GM21390 (cell line): ENCODE measurements around the gene PIP5K1C.

Source experiments
- ATAC-seq: cut with Tn5 transposase; IDR thresholded peaks from one replicate; pipeline ENCODE4 v1.9.1; 2021; ENCODE audit not compliant: unreplicated experiment

PIP5K1C gene

GRCh38 chr19:3664879-3665642, 35.2 kb downstream of the PIP5K1C start:
- ATAC-seq: no peak

DNA sequence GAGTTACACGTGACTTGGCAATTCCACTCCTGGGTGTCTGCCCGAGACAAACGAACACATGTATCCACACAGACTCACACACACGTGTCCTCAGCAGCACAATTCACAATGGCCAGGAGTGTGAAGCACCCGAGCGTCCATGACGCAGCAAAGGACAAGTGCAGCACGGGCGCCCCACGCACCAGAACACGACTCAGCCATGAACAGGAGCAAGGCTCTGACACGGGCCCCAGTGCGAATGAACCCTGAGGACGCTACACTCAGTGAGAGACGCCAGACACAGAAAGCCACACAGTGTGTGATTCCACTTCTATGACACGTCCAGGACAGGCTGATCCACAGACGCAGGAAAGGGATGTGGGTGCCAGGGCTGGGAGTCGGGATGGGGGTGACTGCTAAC, 36.4 kb downstream of the PIP5K1C start:
- no peak for ATAC-seq

DNA sequence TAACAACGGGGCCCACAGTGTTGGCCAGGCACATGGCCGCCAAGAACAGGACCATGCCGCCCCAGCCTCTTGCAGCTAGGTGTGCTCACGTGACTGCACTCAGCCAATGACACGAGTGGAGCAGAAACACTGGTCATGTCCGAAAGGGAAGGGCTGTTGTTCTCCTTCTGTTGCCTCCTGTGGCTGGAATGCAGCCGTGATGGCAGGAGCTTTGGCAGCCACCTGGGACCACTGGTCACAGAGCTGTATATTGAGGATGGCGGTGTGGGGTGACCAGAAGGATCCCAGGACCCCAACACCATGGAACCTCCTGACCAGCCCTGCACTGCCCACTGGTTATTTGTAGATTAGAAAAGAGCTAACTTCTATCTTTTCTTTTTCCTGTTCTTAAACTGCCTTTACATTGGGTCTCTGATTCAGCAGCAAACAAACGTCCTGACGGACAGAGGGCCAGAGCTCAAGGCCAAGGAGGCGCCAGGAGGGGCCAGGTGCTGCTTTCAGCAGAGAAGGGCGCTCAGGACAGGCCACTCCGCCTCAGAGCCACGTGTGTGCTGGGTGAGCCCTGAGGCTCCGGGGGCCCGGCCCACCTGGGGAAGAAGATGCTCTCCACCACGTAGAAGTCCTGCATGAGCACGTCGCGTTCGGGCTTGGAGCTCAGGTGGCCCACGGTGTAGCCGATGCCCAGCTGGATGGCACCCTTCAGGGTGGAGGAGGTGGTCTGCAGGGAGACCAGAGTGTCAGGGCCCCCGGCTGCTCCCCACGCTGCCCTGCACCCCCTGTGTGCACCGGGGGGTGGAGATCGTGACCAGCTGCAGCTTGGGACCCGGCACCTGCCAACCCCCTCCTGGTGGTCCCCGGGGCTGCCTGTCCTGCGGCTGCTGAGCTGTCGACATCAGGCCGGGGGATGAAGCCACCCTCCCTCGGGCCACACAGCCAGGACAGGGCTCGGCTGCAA, 38.7 kb downstream of the PIP5K1C start:
- no peak for ATAC-seq

DNA sequence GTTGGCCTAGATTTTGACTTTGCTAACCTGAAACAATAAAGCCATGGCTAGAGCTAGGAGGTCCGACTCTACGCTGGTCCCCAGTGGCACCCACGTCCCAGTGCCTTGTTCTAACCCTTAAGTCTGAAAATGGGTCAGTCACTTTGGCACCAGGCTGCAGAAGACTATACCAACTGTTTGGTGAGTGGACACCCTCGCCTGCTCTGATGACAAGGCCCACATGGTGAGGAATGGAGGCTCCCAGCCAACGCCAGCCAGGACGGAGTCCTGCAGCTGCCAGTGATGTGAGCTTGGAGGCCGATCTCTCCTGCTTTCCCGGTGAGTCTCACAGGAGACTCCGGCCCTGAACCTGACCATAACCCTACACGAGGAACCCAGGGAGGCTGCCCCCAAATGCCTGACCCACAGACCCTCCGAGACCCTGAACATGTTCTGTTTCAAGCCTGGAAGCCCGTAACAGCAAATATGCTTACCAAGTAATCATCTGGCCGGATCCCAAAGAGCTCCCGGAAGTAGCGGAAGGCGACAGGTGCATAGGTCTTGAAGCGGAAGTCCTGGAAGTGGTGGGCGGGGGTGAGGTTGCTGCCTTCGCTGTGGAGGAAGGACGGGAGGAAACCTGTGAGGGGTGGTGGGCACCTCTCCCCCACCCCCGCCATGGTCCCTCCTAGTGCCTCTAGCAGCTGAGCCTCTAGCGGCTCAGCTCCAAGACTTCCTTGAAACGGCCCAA, 39.6 kb downstream of the PIP5K1C start:
- no peak for ATAC-seq

GRCh38 chr19:3659746-3660112, 40.5 kb downstream of the PIP5K1C start:
- no peak for ATAC-seq

DNA sequence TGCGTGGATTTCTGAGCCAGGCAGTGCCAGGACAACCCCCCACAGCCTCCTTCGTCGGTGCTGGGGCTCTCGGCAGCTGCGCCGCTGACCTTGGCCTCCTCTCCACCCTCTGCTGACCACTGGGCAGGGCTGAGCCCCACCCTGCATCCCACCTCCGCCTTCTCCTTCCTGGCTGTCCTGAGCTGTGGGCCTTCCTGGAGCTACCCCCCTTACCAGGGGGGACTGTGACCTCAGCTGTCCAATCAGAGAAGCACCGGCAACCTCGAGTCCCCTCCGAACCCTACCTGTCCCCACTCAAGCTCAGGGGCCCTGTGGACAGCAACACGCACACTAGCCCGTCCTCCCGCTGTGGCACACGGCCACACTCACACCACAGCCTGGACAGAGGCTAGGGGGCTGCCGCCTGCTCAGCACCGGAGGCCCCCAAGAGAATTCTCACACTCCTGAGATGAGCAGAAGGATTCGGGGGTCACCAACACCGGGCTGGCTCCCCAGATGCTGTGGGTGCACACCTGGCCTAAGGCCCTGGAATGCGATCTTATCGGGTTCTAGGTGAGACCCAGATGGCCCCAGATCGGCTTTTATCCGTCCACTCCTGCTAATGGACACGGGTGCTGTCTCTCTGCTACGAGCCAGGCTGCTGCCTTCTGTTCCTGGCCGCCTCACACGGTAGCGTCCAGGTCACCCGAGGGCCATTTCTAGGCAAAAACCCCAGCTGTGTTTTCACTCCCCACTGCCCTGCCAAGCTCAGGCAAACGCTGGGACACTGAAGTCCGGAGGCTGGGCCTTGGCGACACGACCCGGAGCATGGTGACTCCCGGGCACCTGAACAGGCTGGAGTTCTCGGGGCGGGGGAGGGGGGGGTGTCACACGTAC, 41.2 kb downstream of the PIP5K1C start:
- no peak for ATAC-seq

- no peak for ATAC-seq
Observed at GRCh38 chr19:3658004-3658869, 42.0 kb downstream of the PIP5K1C start.

GRCh38 chr19:3657395-3657769, 42.9 kb downstream of the PIP5K1C start:
- no peak for ATAC-seq

DNA sequence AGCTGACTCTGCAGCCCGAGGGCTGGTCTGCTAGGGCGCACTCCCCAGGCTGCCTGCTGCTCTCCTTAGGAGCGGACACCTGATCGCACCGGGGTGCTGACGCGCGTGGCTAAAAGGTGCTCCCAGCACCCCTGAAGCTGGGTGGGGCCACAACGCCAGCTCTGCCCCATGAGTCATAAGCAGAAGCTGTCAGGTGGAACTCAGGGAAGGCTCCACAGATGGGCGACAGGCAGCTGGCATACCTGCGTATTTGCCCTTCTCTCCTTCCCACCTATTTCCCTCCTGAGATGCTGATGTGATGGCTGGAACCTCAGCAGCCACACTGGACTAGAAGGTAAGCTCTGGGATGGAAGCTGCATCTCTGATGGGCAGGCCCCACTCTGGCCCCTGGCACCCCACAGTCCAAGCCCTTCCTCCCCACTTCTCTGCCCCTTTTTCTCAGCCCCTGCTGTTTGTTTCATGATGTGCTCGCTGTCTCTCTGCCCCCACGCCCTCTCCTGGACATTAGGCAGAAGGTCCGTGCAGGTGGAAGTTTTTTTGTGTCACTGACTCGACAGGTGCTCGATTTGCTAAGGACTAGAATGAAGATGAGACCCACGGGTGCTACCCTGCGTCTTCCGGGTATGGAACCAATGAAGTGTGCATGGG, 43.4 kb downstream of the PIP5K1C start:
- ATAC-seq: no peak

DNA sequence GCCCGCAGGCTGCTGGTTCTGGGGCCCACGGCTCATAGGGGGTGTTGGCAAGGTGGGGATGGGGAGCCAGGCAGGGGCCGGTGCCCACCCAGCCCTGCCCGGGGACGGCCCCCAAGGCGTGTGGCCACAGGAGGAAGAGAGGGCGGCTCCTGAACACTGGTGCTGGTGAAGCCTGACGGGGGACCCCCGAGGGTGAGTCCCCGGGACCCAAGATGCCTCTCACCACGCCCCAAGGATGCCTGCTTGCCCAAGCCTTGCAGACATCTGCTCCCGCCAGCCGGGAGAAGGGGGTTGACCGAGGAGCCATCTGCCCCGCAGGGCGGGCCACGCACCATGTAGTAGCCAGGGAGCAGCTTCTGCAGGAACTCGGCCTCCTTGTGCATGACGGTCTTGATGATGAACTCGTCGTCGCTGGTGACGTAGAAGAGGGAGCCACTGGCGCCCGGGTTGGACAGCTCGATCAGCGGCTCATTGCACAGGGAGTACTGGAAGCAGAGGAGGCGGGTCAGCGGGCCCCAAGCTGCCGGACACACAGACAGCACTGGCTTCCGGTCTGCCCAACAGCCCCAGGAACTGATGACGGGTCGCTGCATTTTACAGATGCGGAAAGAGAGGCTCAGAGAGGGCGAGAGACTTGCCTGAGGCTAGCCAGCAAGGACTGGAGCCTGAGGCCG, 44.1 kb downstream of the PIP5K1C start:
- ATAC-seq: no peak

DNA sequence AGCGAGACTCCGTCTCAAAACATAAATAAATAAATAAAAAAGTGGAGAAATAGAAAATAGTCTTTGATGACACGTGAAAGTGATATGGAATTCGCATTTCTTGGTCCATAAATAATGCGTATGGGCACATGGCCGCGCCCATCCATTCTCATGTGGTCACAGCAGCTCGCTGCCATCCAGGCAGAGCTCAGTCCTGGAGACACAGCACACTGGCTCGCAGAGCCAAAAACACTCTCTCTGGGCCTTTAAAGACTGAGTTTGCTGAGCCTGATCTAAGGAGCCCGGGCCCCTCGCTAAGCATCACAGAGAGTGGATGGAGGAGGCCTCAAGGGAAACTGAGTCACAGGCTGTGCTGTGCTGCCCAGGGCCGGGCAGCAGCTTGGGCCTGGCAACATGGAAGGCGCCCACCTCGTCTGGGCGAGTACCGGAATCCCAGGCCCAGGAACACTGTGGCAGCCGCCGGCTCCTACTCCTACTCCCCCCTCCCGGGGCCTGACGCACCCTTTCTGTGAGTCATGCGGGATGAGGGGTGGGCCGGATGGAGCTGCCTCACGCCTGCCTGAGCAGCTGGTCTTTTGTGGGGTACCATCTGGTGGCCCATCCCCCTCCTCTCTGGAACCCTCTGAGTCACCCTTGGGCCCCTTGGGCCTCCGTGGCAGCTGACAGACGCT, 44.7 kb downstream of the PIP5K1C start:
- ATAC-seq: no peak

- ATAC-seq: no peak
Observed at GRCh38 chr19:3653865-3654513, 46.3 kb downstream of the PIP5K1C start.

- ATAC-seq: no peak
Observed at GRCh38 chr19:3653081-3653795, 47.0 kb downstream of the PIP5K1C start.

- ATAC-seq: no peak
Observed at GRCh38 chr19:3652422-3652821, 47.8 kb downstream of the PIP5K1C start.

- no peak for ATAC-seq
Observed at GRCh38 chr19:3651684-3652083, 48.6 kb downstream of the PIP5K1C start.

DNA sequence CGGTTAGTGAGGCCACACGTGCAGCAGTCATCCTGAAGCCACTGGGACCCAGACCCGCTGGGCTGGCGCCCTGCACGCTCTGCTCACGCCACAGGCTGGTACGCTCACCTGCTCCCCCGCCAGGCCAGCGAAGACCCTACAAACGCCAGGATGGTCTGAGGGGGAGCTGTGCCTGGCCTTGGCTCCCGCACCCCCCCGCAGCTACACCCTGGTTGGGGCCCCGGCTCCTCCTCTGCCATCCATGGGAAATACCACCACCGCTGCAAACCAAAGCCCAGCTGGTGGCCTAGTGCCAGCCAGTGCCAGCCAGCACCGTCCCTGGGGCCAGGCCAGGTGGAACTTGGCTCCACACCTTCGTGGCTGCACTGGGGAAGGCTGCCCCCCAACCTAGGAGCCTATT, 50.4 kb downstream of the PIP5K1C start:
- no peak for ATAC-seq
